Stimulated activated naive CD8-positive, alpha-beta T cell treated with anti-CD3 and anti-CD28 coated beads, Interleukin-15, Interleukin-2, amounts not matched to agents 100 ng/mL and 50 ng/mL, for 24 hours (primary cell): ENCODE measurements around the gene GMPR2.

ENCODE experiments used
- H3K27ac Mint-ChIP-seq: one replicate; pipeline ENCODE4 v1.8.0; 2021; ENCODE audit warnings: mild to moderate bottlenecking, mixed read lengths
- H3K27me3 Mint-ChIP-seq: one replicate; pipeline ENCODE4 v1.8.0; 2021; ENCODE audit warnings: mixed read lengths
- H3K36me3 Mint-ChIP-seq: one replicate; pipeline ENCODE4 v1.8.0; 2021; ENCODE audit warnings: low read depth, mixed read lengths
- H3K4me1 Mint-ChIP-seq: one replicate; pipeline ENCODE4 v1.8.0; 2021; ENCODE audit warnings: low read depth, mixed read lengths
- H3K4me3 Mint-ChIP-seq: one replicate; pipeline ENCODE4 v1.8.0; 2021; ENCODE audit warnings: mild to moderate bottlenecking, mixed read lengths
- H3K9me3 Mint-ChIP-seq: one replicate; pipeline ENCODE4 v1.8.0; 2021; ENCODE audit warnings: mixed read lengths

Gene GMPR2

GRCh38 chr14:24249230-24250021 lies 16.7 kb downstream of the GMPR2 start:
- H3K9me3 Mint-ChIP-seq: no peaks in the 10 kb centered on the region
- no peak overlapping the region for H3K4me3 Mint-ChIP-seq
- no peaks in the 10 kb centered on the region for H3K27me3 Mint-ChIP-seq
- peaks cover 40% of the 10 kb centered on the region for H3K4me1 Mint-ChIP-seq
- no peak overlapping the region for H3K27ac Mint-ChIP-seq
- peaks cover 10% of the 10 kb centered on the region for H3K36me3 Mint-ChIP-seq

- Mint-ChIP-seq H3K4me3 (no peak overlapping the region), H3K27me3 (no peaks in the 10 kb centered on the region), H3K4me1 (peaks cover 40% of the 10 kb centered on the region), H3K9me3 (no peaks in the 10 kb centered on the region), H3K36me3 (peaks cover 16% of the 10 kb centered on the region), H3K27ac (peak overlapping the region; percentile 57)
These were observed 17.6 kb downstream of the GMPR2 start for GRCh38 chr14:24250354-24250753.

GRCh38 chr14:24251880-24252288 lies 19.2 kb downstream of the GMPR2 start:
- peaks cover 32% of the 10 kb centered on the region for H3K4me1 Mint-ChIP-seq
- no peaks in the 10 kb centered on the region for H3K9me3 Mint-ChIP-seq
- no peak overlapping the region for H3K27ac Mint-ChIP-seq
- no peak overlapping the region for H3K4me3 Mint-ChIP-seq
- no peaks in the 10 kb centered on the region for H3K27me3 Mint-ChIP-seq
- peaks cover 15% of the 10 kb centered on the region for H3K36me3 Mint-ChIP-seq

GRCh38 chr14:24252289-24253124 lies 19.8 kb downstream of the GMPR2 start:
- Mint-ChIP-seq H3K27me3 (no peaks in the 10 kb centered on the region), H3K36me3 (peaks cover 13% of the 10 kb centered on the region), H3K9me3 (no peaks in the 10 kb centered on the region), H3K4me3 (no peak overlapping the region), H3K27ac (no peak overlapping the region), H3K4me1 (peaks cover 26% of the 10 kb centered on the region)

GRCh38 chr14:24253936-24254335 lies 21.2 kb downstream of the GMPR2 start:
- H3K27me3 Mint-ChIP-seq: no peaks in the 10 kb centered on the region
- no peak overlapping the region for H3K27ac Mint-ChIP-seq
- H3K4me1 Mint-ChIP-seq: peaks cover 14% of the 10 kb centered on the region
- no peak overlapping the region for H3K4me3 Mint-ChIP-seq
- peaks cover 13% of the 10 kb centered on the region for H3K36me3 Mint-ChIP-seq
- H3K9me3 Mint-ChIP-seq: no peaks in the 10 kb centered on the region

GRCh38 chr14:24254630-24255392 lies 22.1 kb downstream of the GMPR2 start:
- no peaks in the 10 kb centered on the region for H3K9me3 Mint-ChIP-seq
- no peaks in the 10 kb centered on the region for H3K27me3 Mint-ChIP-seq
- no peak overlapping the region for H3K27ac Mint-ChIP-seq
- peaks cover 13% of the 10 kb centered on the region for H3K36me3 Mint-ChIP-seq
- H3K4me3 Mint-ChIP-seq: no peak overlapping the region
- peaks cover 10% of the 10 kb centered on the region for H3K4me1 Mint-ChIP-seq

- no peak overlapping the region for H3K27ac Mint-ChIP-seq
- peaks cover 13% of the 10 kb centered on the region for H3K36me3 Mint-ChIP-seq
These were observed 22.7 kb downstream of the GMPR2 start for GRCh38 chr14:24255438-24255837.

GRCh38 chr14:24255931-24256711 lies 23.4 kb downstream of the GMPR2 start:
- H3K27me3 Mint-ChIP-seq: no peaks in the 10 kb centered on the region
- H3K4me3 Mint-ChIP-seq: no peak overlapping the region
- peaks cover 16% of the 10 kb centered on the region for H3K36me3 Mint-ChIP-seq
- no peaks in the 10 kb centered on the region for H3K4me1 Mint-ChIP-seq
- no peaks in the 10 kb centered on the region for H3K9me3 Mint-ChIP-seq
- no peak overlapping the region for H3K27ac Mint-ChIP-seq

More at GRCh38 chr14:24255438-24255837, 22.7 kb downstream of the GMPR2 start:
- Mint-ChIP-seq H3K4me3 (no peak overlapping the region), H3K9me3 (no peaks in the 10 kb centered on the region), H3K27me3 (no peaks in the 10 kb centered on the region), H3K4me1 (peaks cover 5% of the 10 kb centered on the region)

GRCh38 chr14:24256960-24257359 lies 24.2 kb downstream of the GMPR2 start:
- H3K27ac Mint-ChIP-seq: no peak overlapping the region
- H3K4me3 Mint-ChIP-seq: no peak overlapping the region
- peaks cover 17% of the 10 kb centered on the region for H3K36me3 Mint-ChIP-seq
- no peaks in the 10 kb centered on the region for H3K9me3 Mint-ChIP-seq
- H3K4me1 Mint-ChIP-seq: no peaks in the 10 kb centered on the region
- no peaks in the 10 kb centered on the region for H3K27me3 Mint-ChIP-seq

- Mint-ChIP-seq H3K4me3 (no peak overlapping the region), H3K9me3 (no peaks in the 10 kb centered on the region), H3K36me3 (peaks cover 17% of the 10 kb centered on the region), H3K27me3 (no peaks in the 10 kb centered on the region), H3K27ac (no peak overlapping the region), H3K4me1 (no peaks in the 10 kb centered on the region)
These were observed 25.4 kb downstream of the GMPR2 start for GRCh38 chr14:24258119-24258518.

GRCh38 chr14:24258548-24259265 lies 26.0 kb downstream of the GMPR2 start:
- Mint-ChIP-seq H3K4me3 (no peak overlapping the region), H3K9me3 (no peaks in the 10 kb centered on the region), H3K4me1 (no peaks in the 10 kb centered on the region), H3K36me3 (peaks cover 16% of the 10 kb centered on the region), H3K27me3 (no peaks in the 10 kb centered on the region), H3K27ac (no peak overlapping the region)

GRCh38 chr14:24259282-24260025 lies 26.7 kb downstream of the GMPR2 start:
- Mint-ChIP-seq H3K4me3 (no peak overlapping the region), H3K9me3 (no peaks in the 10 kb centered on the region), H3K27me3 (no peaks in the 10 kb centered on the region), H3K4me1 (no peaks in the 10 kb centered on the region), H3K27ac (no peak overlapping the region), H3K36me3 (peaks cover 10% of the 10 kb centered on the region)

GRCh38 chr14:24260026-24260779 lies 27.5 kb downstream of the GMPR2 start:
- Mint-ChIP-seq H3K36me3 (peaks cover 6% of the 10 kb centered on the region), H3K4me1 (no peaks in the 10 kb centered on the region), H3K27me3 (no peaks in the 10 kb centered on the region), H3K27ac (no peak overlapping the region), H3K9me3 (no peaks in the 10 kb centered on the region), H3K4me3 (no peak overlapping the region)
